ENCODE results near the gene ANTXRL. TPM values are rescaled to one million over a fixed set of nuclear protein-coding genes. Genes with fewer than 3 reads are reported as not detected.

Gene ANTXRL
- total RNA-seq = not detected in 2 replicates

GRCh38 chr10:46286991-46287693, at the start of gene ANTXRL:
Gene ANTXRL (plus strand): TSS chr10:46286997. CDS start chr10:46287263, 266 bp downstream.

GRCh38 chr10:46375406-46375805, 88.6 kb downstream of the ANTXRL start, which contains the start of gene ANXA8L1:
Gene ANXA8L1 (plus strand): TSS chr10:46375776. CDS start chr10:46375852, 76 bp downstream.

Other genes with a start within 250 kb of the ANTXRL start
- not detected in 2 replicates for gene MSMB, start 240.7 kb upstream of the ANTXRL start, total RNA-seq
- gene ANXA8L1, start 88.8 kb downstream of the ANTXRL start, total RNA-seq = not detected in 2 replicates
- gene NPY4R, start 179.0 kb downstream of the ANTXRL start, total RNA-seq = 0.19 and 0.28 TPM in 2 replicates

All from regular cardiac myocyte (primary cell).